PC-3 (cell line): ENCODE measurements around the gene HMOX2. TPM values are rescaled to one million over a fixed set of nuclear protein-coding genes. Genes with fewer than 3 reads are reported as not detected.

ENCODE experiments used
- ATAC-seq: fragments of 200-7000 bp; cut with Tn5 transposase; 2 replicates; pipeline ENCODE4 v1.9.1; 2020; ENCODE audit warnings: mild to moderate bottlenecking, moderate library complexity
- BruUV-seq: library from RNA; stranded (reverse); fragments of 400-500 nt; replicated peaks from 2 replicates; lab custom pipeline; 2021; lab: Mats Ljungman, UMichigan
- CTCF ChIA-PET: fragments of 300-600 bp; sonication (Branson Sonifier 250); formaldehyde crosslinking; loops from one replicate; lab custom pipeline; 2022; ENCODE audit warnings: antibody characterized with exemption; lab: Charles Lee
- POLR2A ChIA-PET: fragments of 300-600 bp; sonication (Branson Sonifier 250); formaldehyde crosslinking; loops from one replicate; lab custom pipeline; 2022; ENCODE audit warnings: antibody characterized with exemption; ENCODE audit not compliant: unreplicated experiment; lab: Charles Lee
- DNase-seq: peaks from one replicate; pipeline ENCODE4 v3.0.0-alpha.2; 2015
- H2AFZ ChIP-seq: fragments of 300-600 bp; sonication (generic); 2 replicates; pipeline ENCODE4 v1.6.0; 2016; ENCODE audit warnings: antibody characterized with exemption, low read length
- H3F3A ChIP-seq: fragments of 300-600 bp; sonication (generic); one replicate; pipeline ENCODE4 v1.6.0; 2017; ENCODE audit warnings: antibody characterized with exemption, low read length, control low read depth, mild to moderate bottlenecking; ENCODE audit not compliant: unreplicated experiment
- H3K27ac ChIP-seq: fragments of 300-600 bp; sonication (generic); 2 replicates; pipeline ENCODE4 v1.5.1; 2016; ENCODE audit warnings: mild to moderate bottlenecking, low read length
- H3K27me3 ChIP-seq: fragments of 300-600 bp; sonication (generic); 2 replicates; pipeline ENCODE4 v1.6.1; 2016; ENCODE audit warnings: low read length, mixed read lengths
- H3K36me3 ChIP-seq: fragments of 300-600 bp; sonication (generic); 2 replicates; pipeline ENCODE4 v1.6.1; 2016; ENCODE audit warnings: low read depth, mixed run types, low read length, mixed read lengths
- H3K4me1 ChIP-seq: fragments of 300-600 bp; sonication (generic); 2 replicates; pipeline ENCODE4 v1.5.1; 2016; ENCODE audit warnings: low read length; ENCODE audit not compliant: insufficient read depth
- H3K4me2 ChIP-seq: fragments of 300-600 bp; sonication (generic); 2 replicates; pipeline ENCODE4 v1.6.0; 2016; ENCODE audit warnings: low read length
- H3K4me3 ChIP-seq: fragments of 300-600 bp; sonication (generic); 2 replicates; pipeline ENCODE4 v1.5.1; 2016; ENCODE audit warnings: mild to moderate bottlenecking, low read length, mixed read lengths
- H3K79me2 ChIP-seq: fragments of 300-600 bp; sonication (generic); 2 replicates; pipeline ENCODE4 v1.6.1; 2017; ENCODE audit warnings: low read length, mixed read lengths
- H3K9ac ChIP-seq: fragments of 300-600 bp; sonication (generic); 2 replicates; pipeline ENCODE4 v1.6.0; 2016; ENCODE audit warnings: mild to moderate bottlenecking, low read length
- H3K9me2 ChIP-seq: fragments of 300-600 bp; sonication (generic); replicated peaks from 2 replicates; pipeline ENCODE4 v1.6.1; 2016; ENCODE audit warnings: mixed run types, low read length, mixed read lengths
- H3K9me3 ChIP-seq: fragments of 300-600 bp; sonication (generic); 2 replicates; pipeline ENCODE4 v1.6.1; 2016; ENCODE audit warnings: low read length, mixed read lengths
- H4K20me1 ChIP-seq: fragments of 300-600 bp; sonication (generic); 2 replicates; pipeline ENCODE4 v1.6.1; 2016; ENCODE audit warnings: low read length, mixed read lengths
- CTCF ChIP-seq: fragments of 300-600 bp; sonication (generic); conservative IDR thresholded peaks from 2 replicates; pipeline ENCODE4 v1.5.1; 2017; ENCODE audit warnings: antibody characterized with exemption, low read depth, mild to moderate bottlenecking, low read length
- EZH2 ChIP-seq: fragments of 300-600 bp; sonication (generic); IDR thresholded peaks from one replicate; pipeline ENCODE4 v1.6.1; 2017; ENCODE audit warnings: antibody characterized with exemption, mild to moderate bottlenecking, low read length; ENCODE audit not compliant: unreplicated experiment
- EZH2phosphoT487 ChIP-seq: fragments of 300-600 bp; sonication (generic); IDR thresholded peaks from 2 replicates; pipeline ENCODE4 v1.6.1; 2018; ENCODE audit warnings: mild to moderate bottlenecking, antibody characterized with exemption, low read length, borderline replicate concordance
- intact Hi-C: fragments of 100-400 bp; cut with micrococcal nuclease; formaldehyde crosslinking; loops from 2 replicates; pipeline ENCODE4 v1.9.0; 2023
- total RNA-seq: library from RNA; depleted of rRNA; stranded (reverse); fragments of >200 nt; gene quantifications from 2 replicates; pipeline ENCODE4 v1.2.3, GENCODE V29; 2014

Gene HMOX2
- total RNA-seq, 1 experiment from 2014 or later, result 86.9 TPM

GRCh38 chr16:4515611-4516233, 39.5 kb downstream of the HMOX2 start:
- H3K27me3 ChIP-seq, result no peaks in the 10 kb centered on the region
- no peaks in the 10 kb centered on the region for H3K4me1 ChIP-seq
- H4K20me1 ChIP-seq, result no peaks in the 10 kb centered on the region
- H3K4me3 ChIP-seq, result no peak overlapping the region
- H3K27ac ChIP-seq, result no peak overlapping the region
- intact Hi-C loops, result loop anchor here (2.0 kb wide), 1 partner anchor 69 kb away; no protein-coding TSS in a partner anchor
- no peak overlapping the region for H2AFZ ChIP-seq
- H3K9me3 ChIP-seq, result no peaks in the 10 kb centered on the region
- no peaks in the 10 kb centered on the region for H3K79me2 ChIP-seq
- POLR2A ChIA-PET, result no interaction called here
- no peak for ATAC-seq
- H3F3A ChIP-seq, result no peaks in the 10 kb centered on the region
- CTCF ChIA-PET, result no interaction called here
- BruUV-seq, result no TSS peak
- no peaks in the 10 kb centered on the region; the same call in 1 of the 2 replicates for H3K36me3 ChIP-seq
- no peaks in the 10 kb centered on the region for H3K9me2 ChIP-seq
- no peak for DNase-seq
- TF ChIP-seq CTCF, result no peak
- TF ChIP-seq EZH2, result no peak
- no peak for TF ChIP-seq EZH2phosphoT487
- no peak overlapping the region for H3K4me2 ChIP-seq
- no peak overlapping the region for H3K9ac ChIP-seq

GRCh38 chr16:4517812-4518680, 41.8 kb downstream of the HMOX2 start:
- no peak overlapping the region for H3K4me2 ChIP-seq
- H4K20me1 ChIP-seq, result no peaks in the 10 kb centered on the region
- no peaks in the 10 kb centered on the region for H3K36me3 ChIP-seq
- ATAC-seq, result peak; percentile 24; the same call in 1 of the 2 replicates
- no peak overlapping the region for H3K27ac ChIP-seq
- ChIA-PET POLR2A (no interaction called here), CTCF (interaction anchor here (0.6 to 0.7 kb wide), 2 partner anchors 31 to 90 kb away, joined by 3 read pairs; no protein-coding TSS in a partner anchor)
- H3K9me2 ChIP-seq, result no peaks in the 10 kb centered on the region
- intact Hi-C loops, result loop anchor here (2.0 kb wide), 1 partner anchor 67 kb away; no protein-coding TSS in a partner anchor
- no peaks in the 10 kb centered on the region for H3K79me2 ChIP-seq
- no peak overlapping the region for H3K9ac ChIP-seq
- no peak overlapping the region for H2AFZ ChIP-seq
- no peaks in the 10 kb centered on the region for H3K4me1 ChIP-seq
- H3F3A ChIP-seq, result no peaks in the 10 kb centered on the region
- no peak overlapping the region for H3K4me3 ChIP-seq
- H3K9me3 ChIP-seq, result no peaks in the 10 kb centered on the region
- no TSS peak for BruUV-seq
- no peaks in the 10 kb centered on the region for H3K27me3 ChIP-seq
- TF ChIP-seq EZH2phosphoT487, result no peak
- peak; percentile 66 for TF ChIP-seq CTCF
- peak; percentile 22 for DNase-seq
